GM12878 (cell line): ENCODE results near the gene ADAMTS6. TPM values are rescaled to one million over a fixed set of nuclear protein-coding genes. Genes with fewer than 3 reads are reported as not detected.

Source experiments
- ATAC-seq: fragments of 200-7000 bp; cut with Tn5 transposase; 3 replicates; pipeline ENCODE4 v1.9.1; 2020; ENCODE audit warnings: mild to moderate bottlenecking, moderate library complexity
- BruUV-seq: library from RNA; stranded (reverse); fragments of 400-500 nt; replicated peaks from 2 replicates; lab custom pipeline; 2021; lab: Mats Ljungman, UMichigan
- CTCF ChIA-PET: fragments of 300-600 bp; sonication (Branson Sonifier 250); formaldehyde crosslinking; extraction: SDS; loops from one replicate; lab custom pipeline; 2021; ENCODE audit warnings: inconsistent platforms; lab: Yijun Ruan, JAX
- POLR2A ChIA-PET: fragments of 350-600 bp; formaldehyde crosslinking; extraction: SDS; loops from one replicate; lab custom pipeline; 2021; ENCODE audit warnings: inconsistent platforms; lab: Charles Lee
- RAD21 ChIA-PET: fragments of 300-600 bp; sonication (Branson Sonifier 250); formaldehyde crosslinking; loops from one replicate; lab custom pipeline; 2023; ENCODE audit warnings: antibody characterized with exemption; ENCODE audit not compliant: unreplicated experiment; lab: Charles Lee
- SMC1A ChIA-PET: fragments of 300-600 bp; sonication (Branson Sonifier 250); formaldehyde crosslinking; loops from one replicate; lab custom pipeline; 2023; ENCODE audit not compliant: unreplicated experiment, uncharacterized antibody; lab: Charles Lee
- DNase-seq: peaks from one replicate; pipeline ENCODE4 v3.0.0-alpha.2; 2011; ENCODE audit warnings: low read depth, low spot score
- FAIRE-seq: peaks from 3 replicates; lab custom pipeline; 2011; peaks lifted over from hg19 to GRCh38; lab: Jason Lieb, UNC
- H2AFZ ChIP-seq: 2 replicates; pipeline ENCODE4 v1.6.0; 2011; ENCODE audit warnings: low read depth, low read length, control low read depth; ENCODE audit not compliant: control insufficient read depth
- H3K27ac ChIP-seq: 2 replicates; pipeline ENCODE4 v1.5.1; 2011; ENCODE audit warnings: control low read depth; ENCODE audit not compliant: control insufficient read depth, insufficient read depth
- H3K27me3 ChIP-seq, 2 experiments: replicated peaks in 1 of 2; 2 replicates each; pipeline versions ENCODE4 v1.6.0 to v1.6.1; 2011; ENCODE audit warnings: low read length in 1 of 2; ENCODE audit not compliant: control insufficient read depth in 2 of 2, insufficient read depth in 2 of 2
- H3K36me3 ChIP-seq, 2 experiments: 2 replicates each; pipeline ENCODE4 v1.5.1; 2011; ENCODE audit warnings: low read length in 1 of 2; ENCODE audit not compliant: control insufficient read depth in 2 of 2, insufficient read depth in 2 of 2
- H3K4me1 ChIP-seq: 2 replicates; pipeline ENCODE4 v1.6.1; 2011; ENCODE audit warnings: mild to moderate bottlenecking, low read length, moderate library complexity, mixed read lengths; ENCODE audit not compliant: control insufficient read depth, insufficient read depth
- H3K4me2 ChIP-seq: 2 replicates; pipeline ENCODE4 v1.6.0; 2011; ENCODE audit warnings: control low read depth; ENCODE audit not compliant: control insufficient read depth, insufficient read depth
- H3K4me3 ChIP-seq: fragments of 200-600 bp; sonication (generic); 2 replicates; pipeline ENCODE4 v1.5.1; 2016
- H3K79me2 ChIP-seq: 2 replicates; pipeline ENCODE4 v1.6.0; 2011; ENCODE audit warnings: low read length; ENCODE audit not compliant: control insufficient read depth, insufficient read depth
- H3K9ac ChIP-seq: 2 replicates; pipeline ENCODE4 v1.8.0; 2011; ENCODE audit warnings: low read length, control low read depth, mixed read lengths; ENCODE audit not compliant: control insufficient read depth, insufficient read depth
- H3K9me3 ChIP-seq: replicated peaks from 3 replicates; pipeline ENCODE4 v1.5.1; 2011; ENCODE audit warnings: mild to moderate bottlenecking, low read length; ENCODE audit not compliant: control insufficient read depth, insufficient read depth
- H4K20me1 ChIP-seq: 2 replicates; pipeline ENCODE4 v1.6.0; 2011; ENCODE audit not compliant: control insufficient read depth, insufficient read depth
- JUNB ChIP-seq: IDR thresholded peaks from 2 replicates; pipeline ENCODE4 v1.6.1; 2016; ENCODE audit warnings: antibody characterized with exemption, mild to moderate bottlenecking
- NBN ChIP-seq: fragments of 450-650 bp; IDR thresholded peaks from 2 replicates; pipeline ENCODE4 v1.6.1; 2016
- POLR2A ChIP-seq: IDR thresholded peaks from 2 replicates; pipeline ENCODE4 v1.6.1; 2011; ENCODE audit warnings: low read depth, mild to moderate bottlenecking, low read length
- RCOR1 ChIP-seq: conservative IDR thresholded peaks from 2 replicates; pipeline ENCODE4 v1.6.1; 2012; ENCODE audit warnings: low read depth, low read length, improper control_type of control experiment
- ZBTB40 ChIP-seq: fragments of 450-650 bp; IDR thresholded peaks from 2 replicates; pipeline ENCODE4 v1.6.1; 2016; ENCODE audit warnings: mild to moderate bottlenecking, moderate library complexity, borderline replicate concordance
- ZNF384 ChIP-seq: IDR thresholded peaks from 2 replicates; pipeline ENCODE4 v1.6.1; 2012; ENCODE audit warnings: low read depth, mild to moderate bottlenecking, low read length, improper control_type of control experiment, borderline replicate concordance
- WGBS: methylation state at CpG from one replicate; pipeline ENCODE4 v1.1.6; 2016; ENCODE audit warnings: low lambda C conversion rate; ENCODE audit not compliant: insufficient replicate concordance, insufficient coverage; ENCODE audit errors: missing lambda C conversion rate; 5-methylcytosine and 5-hydroxymethylcytosine counted together
- in situ Hi-C: fragments of 300-500 bp; cut with MboI; formaldehyde crosslinking; loops from 9 replicates; pipeline ENCODE4 v1.14.3; 2018; ENCODE audit warnings: mixed read lengths
- intact Hi-C: fragments of 100-400 bp; cut with micrococcal nuclease; formaldehyde crosslinking; loops from one replicate; pipeline ENCODE4 v1.14.2; 2022; ENCODE audit not compliant: unreplicated experiment
- polyA plus RNA-seq, 11 experiments: library from polyadenylated mRNA; depleted of rRNA in 4 of 11; unstranded in 6 of 11; stranded (reverse) in 5 of 11; fragments of >200 nt; fragmentation: Nextera tagmentation in 4 of 11; fragmentation: Illumina TruSeq in 1 of 11; extraction: Ambion mirVana in 4 of 11; extraction: Trizol in 1 of 11; gene quantifications; 1 replicate in 1 of 11; 2 replicates in 10 of 11; pipeline versions ENCODE4 v1.2.1 to v1.2.3, GENCODE V29; 2011 to 2016; ENCODE audit warnings: inconsistent platforms in 2 of 11, missing spikeins in 2 of 11, low read depth in 1 of 11
- total RNA-seq, 4 experiments: library from RNA; depleted of rRNA in 3 of 4; stranded (reverse); fragments of >200 nt in 3 of 4; fragmentation: Illumina TruSeq in 1 of 4; extraction: Trizol in 1 of 4; gene quantifications; 2 replicates each; pipeline versions ENCODE4 v1.2.1 to v1.2.3, GENCODE V29; 2013 to 2021

ADAMTS6 gene
- total and polyA plus RNA-seq, 10 of the 15 experiments (the other 5 are each of a cell fraction or from before 2014, with no cell fraction given) = 1.1 to 12.3 (median 6.5) TPM

- 90% methylated on average over 1 of the region's 1 CpG for WGBS
- ChIA-PET SMC1A (interaction anchor here (2.3 kb wide), 1 partner anchor 9 kb away, joined by 7 read pairs; no protein-coding TSS in a partner anchor), CTCF (interaction anchor here (1.0 to 1.2 kb wide), 2 partner anchors 26 to 545 kb away, joined by 3 to 4 read pairs; no protein-coding TSS in a partner anchor)
- TF ChIP-seq NBN (no peak), ZBTB40 (no peak), POLR2A (no peak), ZNF384 (no peak), RCOR1 (no peak), JUNB (no peak)
- TF ChIP-seq, all 136 proteins: peak for 0
- Histone ChIP-seq H3K79me2 (no peaks in the 10 kb centered on the region), H3K27me3 (no peaks in the 10 kb centered on the region), H4K20me1 (no peaks in the 10 kb centered on the region), H3K9ac (no peak overlapping the region), H3K36me3 (no peaks in the 10 kb centered on the region), H3K4me1 (no peaks in the 10 kb centered on the region), H3K4me2 (no peak overlapping the region), H3K4me3 (no peak overlapping the region), H3K9me3 (no peaks in the 10 kb centered on the region), H2AFZ (no peak overlapping the region), H3K27ac (no peak overlapping the region)
- ATAC-seq (no peak), FAIRE-seq (no peak), DNase-seq (no peak)
- in situ Hi-C loops = no loop called here
- intact Hi-C loops = no loop called here
- ChIA-PET POLR2A (no interaction called here), RAD21 (no interaction called here)
- BruUV-seq = no TSS peak
Measured at GRCh38 chr5:65355301-65355700, 126.4 kb downstream of the ADAMTS6 start.
